SK-N-SH (cell line): ENCODE data around the gene BRAT1. TPM values are rescaled to one million over a fixed set of nuclear protein-coding genes. Genes with fewer than 3 reads are reported as not detected.

Experiments used
- CTCF ChIA-PET: fragments of 300-600, 350-600 bp; formaldehyde crosslinking; extraction: SDS; loops from one replicate; lab custom pipeline; 2021; lab: Yijun Ruan, JAX
- POLR2A ChIA-PET: fragments of 350-600 bp; sonication (Branson Sonifier 250); formaldehyde crosslinking; extraction: SDS; loops from one replicate; lab custom pipeline; 2020; ENCODE audit warnings: antibody characterized with exemption, inconsistent platforms; lab: Yijun Ruan, JAX
- DNase-seq: peaks from one replicate; pipeline ENCODE4 v3.0.0; 2012
- H2AFZ ChIP-seq: fragments of 200-600 bp; sonication (generic); 2 replicates; pipeline ENCODE4 v1.8.1; 2016; ENCODE audit warnings: antibody characterized with exemption, mild to moderate bottlenecking, low read depth
- H3F3A ChIP-seq: fragments of 200-600 bp; sonication (generic); replicated peaks from 2 replicates; pipeline ENCODE3; 2016; ENCODE audit warnings: antibody characterized with exemption, mild to moderate bottlenecking; ENCODE audit not compliant: insufficient read depth
- H3K27ac ChIP-seq, 2 experiments: fragments of 200-500 bp in 1 of 2; fragments of 200-600 bp in 1 of 2; sonication (Bioruptor generic) in 1 of 2; sonication (generic), shearing (Covaris generic) in 1 of 2; 2 replicates each; pipeline versions ENCODE4 v1.5.1 to v1.6.1; 2014 to 2016; ENCODE audit warnings: low read depth in 2 of 2, inconsistent platforms in 1 of 2, low read length in 1 of 2, mild to moderate bottlenecking in 1 of 2, mixed read lengths in 1 of 2
- H3K27me3 ChIP-seq: fragments of 200-600 bp; sonication (generic), shearing (Covaris generic); 2 replicates; pipeline ENCODE4 v1.6.1; 2016; ENCODE audit warnings: mixed run types; ENCODE audit not compliant: insufficient read depth
- H3K36me3 ChIP-seq, 2 experiments: fragments of 200-500 bp in 1 of 2; fragments of 200-600 bp in 1 of 2; sonication (Bioruptor generic) in 1 of 2; sonication (generic) in 1 of 2; replicated peaks in 1 of 2; 2 replicates each; pipeline versions ENCODE3 to v1.5.1; 2014 to 2016; ENCODE audit warnings: low read length in 1 of 2, mild to moderate bottlenecking in 1 of 2; ENCODE audit not compliant: insufficient read depth in 2 of 2, control insufficient read depth in 1 of 2
- H3K4me1 ChIP-seq, 2 experiments: fragments of 200-500 bp in 1 of 2; fragments of 200-600 bp in 1 of 2; sonication (Bioruptor generic) in 1 of 2; sonication (generic), shearing (Covaris generic) in 1 of 2; 2 replicates each; pipeline versions ENCODE4 v1.5.1 to v1.6.1; 2014 to 2016; ENCODE audit warnings: low read depth in 1 of 2, low read length in 1 of 2, mixed run types in 1 of 2; ENCODE audit not compliant: insufficient read depth in 2 of 2, control insufficient read depth in 1 of 2
- H3K4me2 ChIP-seq: fragments of 200-600 bp; sonication (generic), shearing (Covaris generic); 2 replicates; pipeline ENCODE4 v1.6.1; 2017; ENCODE audit warnings: mixed run types
- H3K4me3 ChIP-seq, 2 experiments: fragments of 200-500 bp in 1 of 2; fragments of 200-600 bp in 1 of 2; sonication (Bioruptor generic) in 1 of 2; sonication (generic), shearing (Covaris generic) in 1 of 2; 2 replicates each; pipeline versions ENCODE4 v1.5.1 to v1.8.1; 2014 to 2016; ENCODE audit warnings: low read depth in 2 of 2, inconsistent platforms in 1 of 2, low read length in 1 of 2, mild to moderate bottlenecking in 1 of 2, mixed read lengths in 1 of 2, moderate library complexity in 1 of 2
- H3K79me2 ChIP-seq: fragments of 200-600 bp; sonication (generic); 2 replicates; pipeline ENCODE4 v1.8.1; 2017; ENCODE audit warnings: mild to moderate bottlenecking; ENCODE audit not compliant: insufficient read depth
- H3K9ac ChIP-seq: fragments of 200-600 bp; sonication (generic); 2 replicates; pipeline ENCODE4 v1.6.1; 2017; ENCODE audit warnings: mixed run types
- H3K9me2 ChIP-seq: fragments of 200-600 bp; sonication (generic); 2 replicates; pipeline ENCODE4 v1.6.1; 2017; ENCODE audit warnings: mixed run types
- H3K9me3 ChIP-seq: fragments of 200-600 bp; sonication (generic); 2 replicates; pipeline ENCODE4 v1.6.1; 2017; ENCODE audit warnings: mixed run types, mild to moderate bottlenecking, moderate library complexity
- H4K20me1 ChIP-seq: fragments of 200-600 bp; sonication (generic); 2 replicates; pipeline ENCODE4 v1.6.1; 2017; ENCODE audit warnings: mild to moderate bottlenecking, mixed run types; ENCODE audit not compliant: insufficient read depth
- CHD2 ChIP-seq: fragments of 150-350 bp; IDR thresholded peaks from 2 replicates; pipeline ENCODE4 v1.6.1; 2018; ENCODE audit warnings: low read length; ENCODE audit not compliant: partially characterized antibody
- EP300 ChIP-seq, 2 experiments: IDR thresholded peaks; 2 replicates each; pipeline versions ENCODE4 v1.4.0 to v1.6.1; 2012; ENCODE audit warnings: borderline replicate concordance in 1 of 2, low read depth in 1 of 2, low read length in 1 of 2
- FOXJ3 ChIP-seq: sonication (generic); formaldehyde crosslinking; IDR thresholded peaks from 2 replicates; pipeline ENCODE4 v1.5.1; 2020; ENCODE audit warnings: mild to moderate bottlenecking, missing genetic modification reagents
- GABPA ChIP-seq: IDR thresholded peaks from 2 replicates; pipeline ENCODE4 v1.4.0; 2012; ENCODE audit warnings: low read depth, mild to moderate bottlenecking
- GATA2 ChIP-seq: sonication (generic); formaldehyde crosslinking; IDR thresholded peaks from 2 replicates; pipeline ENCODE4 v1.5.0; 2020; ENCODE audit warnings: mild to moderate bottlenecking, missing genetic modification reagents
- JUND ChIP-seq: IDR thresholded peaks from 2 replicates; pipeline ENCODE4 v1.4.0; 2012
- MEF2A ChIP-seq: IDR thresholded peaks from 2 replicates; pipeline ENCODE4 v1.4.0; 2012; ENCODE audit warnings: low read depth, borderline replicate concordance
- MXI1 ChIP-seq: IDR thresholded peaks from 2 replicates; pipeline ENCODE4 v1.6.1; 2012; ENCODE audit warnings: mild to moderate bottlenecking, low read depth, low read length, improper control_type of control experiment
- NFIC ChIP-seq: IDR thresholded peaks from 2 replicates; pipeline ENCODE4 v1.4.0; 2012; ENCODE audit warnings: borderline replicate concordance
- NRF1 ChIP-seq: IDR thresholded peaks from 2 replicates; pipeline ENCODE4 v1.6.1; 2012; ENCODE audit warnings: low read depth, mild to moderate bottlenecking, low read length
- POLR2AphosphoS5 ChIP-seq: IDR thresholded peaks from 2 replicates; pipeline ENCODE4 v1.6.1; 2012; ENCODE audit warnings: low read depth, low read length
- RAD21 ChIP-seq: IDR thresholded peaks from 2 replicates; pipeline ENCODE4 v1.6.1; 2012; ENCODE audit warnings: mild to moderate bottlenecking, low read length
- RCOR1 ChIP-seq: fragments of 150-350 bp; IDR thresholded peaks from 2 replicates; pipeline ENCODE4 v1.6.1; 2017; ENCODE audit warnings: antibody characterized with exemption, low read length
- RFX5 ChIP-seq: IDR thresholded peaks from 2 replicates; pipeline ENCODE4 v1.6.1; 2012; ENCODE audit warnings: mild to moderate bottlenecking, improper control_type of control experiment, low read length
- RXRA ChIP-seq: IDR thresholded peaks from 2 replicates; pipeline ENCODE4 v1.4.0; 2012; ENCODE audit warnings: low read depth, mild to moderate bottlenecking, borderline replicate concordance
- SMC3 ChIP-seq: IDR thresholded peaks from 2 replicates; pipeline ENCODE4 v1.6.1; 2012; ENCODE audit warnings: low read depth, low read length, improper control_type of control experiment
- TAF1 ChIP-seq: IDR thresholded peaks from 2 replicates; pipeline ENCODE4 v1.6.1; 2012; ENCODE audit warnings: low read depth, mild to moderate bottlenecking, low read length, moderate library complexity, borderline replicate concordance
- TCF12 ChIP-seq: IDR thresholded peaks from 2 replicates; pipeline ENCODE4 v1.4.0; 2012
- YY1 ChIP-seq: IDR thresholded peaks from 2 replicates; pipeline ENCODE4 v1.4.0; 2012; ENCODE audit warnings: low read depth, mild to moderate bottlenecking
- WGBS: methylation state at CpG from one replicate; pipeline ENCODE4 v1.1.6; 2017; ENCODE audit warnings: low lambda C conversion rate; 5-methylcytosine and 5-hydroxymethylcytosine counted together
- polyA plus RNA-seq, 3 experiments: library from polyadenylated mRNA; depleted of rRNA; stranded (reverse); fragments of >200 nt; gene quantifications; 2 replicates each; pipeline ENCODE4 v1.2.3, GENCODE V29; 2012
- TF ChIP-seq, protein P1 (sequence below): IDR thresholded peaks from 2 replicates; pipeline ENCODE4 v1.4.0; 2012; ENCODE audit warnings: low read depth, borderline replicate concordance
- TF ChIP-seq, protein P2 (sequence below): fragments of 150-350 bp; IDR thresholded peaks from 2 replicates; pipeline ENCODE4 v1.6.1; 2017; ENCODE audit warnings: antibody characterized with exemption, low read length, low read depth, borderline replicate concordance
- TF ChIP-seq, protein P3 (sequence below): IDR thresholded peaks from 2 replicates; pipeline ENCODE4 v1.6.1; 2012; ENCODE audit warnings: mild to moderate bottlenecking, low read depth, low read length, moderate library complexity
- TF ChIP-seq, protein P4 (sequence below): fragments of 150-350 bp; IDR thresholded peaks from 2 replicates; pipeline ENCODE4 v1.6.1; 2016; ENCODE audit warnings: mild to moderate bottlenecking, low read depth, low read length
- TF ChIP-seq, protein P5 (sequence below): IDR thresholded peaks from 2 replicates; pipeline ENCODE4 v1.4.0; 2012; ENCODE audit warnings: low read depth, borderline replicate concordance

Gene BRAT1
- polyA plus RNA-seq, 1 of the 3 experiments (the other 2 are of a cell fraction): 36.2 TPM

DNA sequence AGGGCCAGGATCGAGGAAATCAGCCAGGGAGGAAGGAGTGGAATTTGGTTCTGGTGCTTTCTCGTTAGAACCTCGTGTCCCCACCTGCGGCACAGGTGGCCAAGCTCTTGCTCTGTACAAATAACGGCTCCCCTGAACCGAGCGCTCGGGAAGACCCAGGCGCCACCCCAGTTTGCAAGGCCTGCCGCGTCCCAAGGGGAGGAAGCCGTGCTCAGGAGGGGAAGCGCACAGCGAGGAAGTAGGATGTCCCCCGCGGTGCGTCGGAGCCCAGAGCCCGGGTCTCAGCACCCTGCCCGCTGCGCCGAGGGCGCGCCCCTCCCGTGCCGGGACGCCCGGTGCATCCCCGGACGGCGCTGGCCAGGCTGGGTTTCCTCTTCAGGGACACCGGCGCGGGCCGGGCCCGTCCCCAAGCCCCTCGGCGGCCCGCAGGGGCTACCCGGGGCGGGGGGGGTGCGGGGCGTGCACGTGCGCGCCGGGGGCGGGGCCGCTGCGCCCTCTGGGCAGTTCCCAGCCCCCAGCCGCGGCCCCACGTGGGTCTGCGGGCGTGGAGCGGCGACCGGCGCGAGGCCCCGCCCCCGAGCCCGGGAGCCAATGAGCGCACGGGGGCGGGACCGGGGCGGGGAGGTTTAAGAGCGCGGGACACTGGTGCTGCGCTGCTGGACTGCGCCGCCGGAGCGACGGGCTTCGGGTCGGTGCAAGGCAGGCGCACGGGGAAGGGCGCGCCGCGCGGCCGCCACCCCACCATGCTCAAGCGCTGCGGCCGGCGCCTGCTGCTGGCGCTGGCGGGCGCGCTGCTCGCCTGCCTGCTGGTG lies 36.0 kb downstream of the BRAT1 start, which contains the start of gene LFNG:
TSS of gene LFNG (plus strand) at position 656 of the 812 bp plus-strand sequence. CDS start at position 744, 88 bp downstream.
- DNase-seq: peak; percentile 100
- 16% methylated on average over 29 of the region's 95 CpGs for WGBS
- no peak within 1 kb of the TSS; a peak in 1 of 4 replicates for H3K27ac ChIP-seq
- no peaks in the 10 kb centered on the region for H3K27me3 ChIP-seq
- CTCF ChIA-PET: interaction anchor here (1.2 to 1.6 kb wide), 2 partner anchors 11 to 68 kb away, joined by 3 to 8 read pairs; no protein-coding TSS in a partner anchor
- no peaks in the 10 kb centered on the region for H3K36me3 ChIP-seq
- H3K9ac ChIP-seq: peak within 1 kb of the TSS; percentile 56; the same call in 1 of the 2 replicates
- H4K20me1 ChIP-seq: peaks cover 10% of the 10 kb centered on the region; the same call in 1 of the 2 replicates
- peak within 1 kb of the TSS; percentile 85 for H2AFZ ChIP-seq
- peak within 1 kb of the TSS; percentile 60 to 78 for H3K4me3 ChIP-seq
- H3F3A ChIP-seq: peaks cover 20% of the 10 kb centered on the region
- H3K4me1 ChIP-seq: peaks cover 61 to 81% of the 10 kb centered on the region in 2 experiments; a peak in 3 of 4 replicates
- POLR2A ChIA-PET: no interaction called here
- no peaks in the 10 kb centered on the region for H3K9me3 ChIP-seq
- H3K9me2 ChIP-seq: no peaks in the 10 kb centered on the region
- peak within 1 kb of the TSS; percentile 93 for H3K4me2 ChIP-seq
- H3K79me2 ChIP-seq: peaks cover 44% of the 10 kb centered on the region
- TF ChIP-seq TAF1 (peak; percentile 98), FOXJ3 (no peak), RXRA (no peak), POLR2AphosphoS5 (peak; percentile 99), RAD21 (0 out of 2 replicates have a peak, but pooled peaks have one; percentile 10), MEF2A (no peak), YY1 (no peak), RFX5 (no peak), GABPA (no peak), RCOR1 (no peak), NFIC (no peak), GATA2 (CRISPR knock-in tag) (no peak), MXI1 (peak; percentile 92), SMC3 (0 out of 2 replicates have a peak, but pooled peaks have one; percentile 4), JUND (no peak), CHD2 (peak; percentile 12), TCF12 (no peak), EP300 (IDR thresholded peaks at IDR 0.05; ENCODE audit: borderline replicate concordance in 1 of 2, low read depth in 1 of 2, low read length in 1 of 2) (peak in 1 of 2 experiments; percentile 21; a peak in 1 of 4 replicates), NRF1 (peak; percentile 69)
- TF ChIP-seq, protein P1, sequence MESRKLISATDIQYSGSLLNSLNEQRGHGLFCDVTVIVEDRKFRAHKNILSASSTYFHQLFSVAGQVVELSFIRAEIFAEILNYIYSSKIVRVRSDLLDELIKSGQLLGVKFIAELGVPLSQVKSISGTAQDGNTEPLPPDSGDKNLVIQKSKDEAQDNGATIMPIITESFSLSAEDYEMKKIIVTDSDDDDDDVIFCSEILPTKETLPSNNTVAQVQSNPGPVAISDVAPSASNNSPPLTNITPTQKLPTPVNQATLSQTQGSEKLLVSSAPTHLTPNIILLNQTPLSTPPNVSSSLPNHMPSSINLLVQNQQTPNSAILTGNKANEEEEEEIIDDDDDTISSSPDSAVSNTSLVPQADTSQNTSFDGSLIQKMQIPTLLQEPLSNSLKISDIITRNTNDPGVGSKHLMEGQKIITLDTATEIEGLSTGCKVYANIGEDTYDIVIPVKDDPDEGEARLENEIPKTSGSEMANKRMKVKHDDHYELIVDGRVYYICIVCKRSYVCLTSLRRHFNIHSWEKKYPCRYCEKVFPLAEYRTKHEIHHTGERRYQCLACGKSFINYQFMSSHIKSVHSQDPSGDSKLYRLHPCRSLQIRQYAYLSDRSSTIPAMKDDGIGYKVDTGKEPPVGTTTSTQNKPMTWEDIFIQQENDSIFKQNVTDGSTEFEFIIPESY: no peak
- TF ChIP-seq, protein P2, sequence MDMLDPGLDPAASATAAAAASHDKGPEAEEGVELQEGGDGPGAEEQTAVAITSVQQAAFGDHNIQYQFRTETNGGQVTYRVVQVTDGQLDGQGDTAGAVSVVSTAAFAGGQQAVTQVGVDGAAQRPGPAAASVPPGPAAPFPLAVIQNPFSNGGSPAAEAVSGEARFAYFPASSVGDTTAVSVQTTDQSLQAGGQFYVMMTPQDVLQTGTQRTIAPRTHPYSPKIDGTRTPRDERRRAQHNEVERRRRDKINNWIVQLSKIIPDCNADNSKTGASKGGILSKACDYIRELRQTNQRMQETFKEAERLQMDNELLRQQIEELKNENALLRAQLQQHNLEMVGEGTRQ: no peak
- TF ChIP-seq, protein P3, sequence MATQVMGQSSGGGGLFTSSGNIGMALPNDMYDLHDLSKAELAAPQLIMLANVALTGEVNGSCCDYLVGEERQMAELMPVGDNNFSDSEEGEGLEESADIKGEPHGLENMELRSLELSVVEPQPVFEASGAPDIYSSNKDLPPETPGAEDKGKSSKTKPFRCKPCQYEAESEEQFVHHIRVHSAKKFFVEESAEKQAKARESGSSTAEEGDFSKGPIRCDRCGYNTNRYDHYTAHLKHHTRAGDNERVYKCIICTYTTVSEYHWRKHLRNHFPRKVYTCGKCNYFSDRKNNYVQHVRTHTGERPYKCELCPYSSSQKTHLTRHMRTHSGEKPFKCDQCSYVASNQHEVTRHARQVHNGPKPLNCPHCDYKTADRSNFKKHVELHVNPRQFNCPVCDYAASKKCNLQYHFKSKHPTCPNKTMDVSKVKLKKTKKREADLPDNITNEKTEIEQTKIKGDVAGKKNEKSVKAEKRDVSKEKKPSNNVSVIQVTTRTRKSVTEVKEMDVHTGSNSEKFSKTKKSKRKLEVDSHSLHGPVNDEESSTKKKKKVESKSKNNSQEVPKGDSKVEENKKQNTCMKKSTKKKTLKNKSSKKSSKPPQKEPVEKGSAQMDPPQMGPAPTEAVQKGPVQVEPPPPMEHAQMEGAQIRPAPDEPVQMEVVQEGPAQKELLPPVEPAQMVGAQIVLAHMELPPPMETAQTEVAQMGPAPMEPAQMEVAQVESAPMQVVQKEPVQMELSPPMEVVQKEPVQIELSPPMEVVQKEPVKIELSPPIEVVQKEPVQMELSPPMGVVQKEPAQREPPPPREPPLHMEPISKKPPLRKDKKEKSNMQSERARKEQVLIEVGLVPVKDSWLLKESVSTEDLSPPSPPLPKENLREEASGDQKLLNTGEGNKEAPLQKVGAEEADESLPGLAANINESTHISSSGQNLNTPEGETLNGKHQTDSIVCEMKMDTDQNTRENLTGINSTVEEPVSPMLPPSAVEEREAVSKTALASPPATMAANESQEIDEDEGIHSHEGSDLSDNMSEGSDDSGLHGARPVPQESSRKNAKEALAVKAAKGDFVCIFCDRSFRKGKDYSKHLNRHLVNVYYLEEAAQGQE: peak; percentile 79
- TF ChIP-seq, protein P4, sequence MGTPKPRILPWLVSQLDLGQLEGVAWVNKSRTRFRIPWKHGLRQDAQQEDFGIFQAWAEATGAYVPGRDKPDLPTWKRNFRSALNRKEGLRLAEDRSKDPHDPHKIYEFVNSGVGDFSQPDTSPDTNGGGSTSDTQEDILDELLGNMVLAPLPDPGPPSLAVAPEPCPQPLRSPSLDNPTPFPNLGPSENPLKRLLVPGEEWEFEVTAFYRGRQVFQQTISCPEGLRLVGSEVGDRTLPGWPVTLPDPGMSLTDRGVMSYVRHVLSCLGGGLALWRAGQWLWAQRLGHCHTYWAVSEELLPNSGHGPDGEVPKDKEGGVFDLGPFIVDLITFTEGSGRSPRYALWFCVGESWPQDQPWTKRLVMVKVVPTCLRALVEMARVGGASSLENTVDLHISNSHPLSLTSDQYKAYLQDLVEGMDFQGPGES: no peak
- TF ChIP-seq, protein P5, sequence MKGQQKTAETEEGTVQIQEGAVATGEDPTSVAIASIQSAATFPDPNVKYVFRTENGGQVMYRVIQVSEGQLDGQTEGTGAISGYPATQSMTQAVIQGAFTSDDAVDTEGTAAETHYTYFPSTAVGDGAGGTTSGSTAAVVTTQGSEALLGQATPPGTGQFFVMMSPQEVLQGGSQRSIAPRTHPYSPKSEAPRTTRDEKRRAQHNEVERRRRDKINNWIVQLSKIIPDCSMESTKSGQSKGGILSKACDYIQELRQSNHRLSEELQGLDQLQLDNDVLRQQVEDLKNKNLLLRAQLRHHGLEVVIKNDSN: peak; percentile 79
